Urinary bladder (tissue), 4 donors: ENCODE results near the gene SKIDA1. TPM values are rescaled to one million over a fixed set of nuclear protein-coding genes. Genes with fewer than 3 reads are reported as not detected.
A peak's percentile ranks its signal among the peaks of the same experiment; 100 is the strongest.

Source experiments
- DNase-seq: peaks from one replicate; pipeline ENCODE4 v3.0.0-alpha.2; 2015; ENCODE audit errors: extremely low spot score
- H3K27ac ChIP-seq: one replicate; pipeline ENCODE4 v1.5.1; 2013; ENCODE audit warnings: low read depth, mild to moderate bottlenecking, moderate library complexity
- H3K36me3 ChIP-seq: one replicate; pipeline ENCODE4 v1.6.1; 2013; ENCODE audit warnings: mild to moderate bottlenecking, moderate library complexity; ENCODE audit not compliant: insufficient read depth
- H3K4me1 ChIP-seq: one replicate; pipeline ENCODE4 v1.6.1; 2013; ENCODE audit warnings: mild to moderate bottlenecking, moderate library complexity; ENCODE audit not compliant: insufficient read depth
- H3K4me3 ChIP-seq: one replicate; pipeline ENCODE4 v1.5.1; 2013; ENCODE audit warnings: low read depth, low read length
- WGBS: extraction: QIAGEN DNeasy Blood & Tissue Kit; methylation state at CpG from one replicate; pipeline ENCODE4 v1.1.7; 2013; 5-methylcytosine and 5-hydroxymethylcytosine counted together
- polyA plus RNA-seq: library from polyadenylated mRNA; stranded (reverse); fragments of 200-250 nt; gene quantifications from one replicate; pipeline ENCODE4 v1.2.3, GENCODE V29; 2013
- total RNA-seq: library from RNA; depleted of rRNA; stranded (reverse); fragments of >200 nt; gene quantifications from one replicate; pipeline ENCODE4 v1.2.3, GENCODE V29; 2014
- donor health status: healthy with polysubstance abuse.
- donor health status: healthy.

SKIDA1 gene
- total and polyA plus RNA-seq, 2 donors = 0.61 to 5.0 TPM

- Histone ChIP-seq H3K27ac (peak overlapping the region; percentile 95), H3K4me1 (no peaks in the 10 kb centered on the region), H3K36me3 (peaks cover 1% of the 10 kb centered on the region), H3K4me3 (peak overlapping the region; percentile 98)
- no peak for DNase-seq
- WGBS = under 1% methylated on average over 26 of the region's 26 CpGs
These were observed 8.8 kb upstream of the SKIDA1 start for GRCh38 chr10:21534280-21534586.

DNA sequence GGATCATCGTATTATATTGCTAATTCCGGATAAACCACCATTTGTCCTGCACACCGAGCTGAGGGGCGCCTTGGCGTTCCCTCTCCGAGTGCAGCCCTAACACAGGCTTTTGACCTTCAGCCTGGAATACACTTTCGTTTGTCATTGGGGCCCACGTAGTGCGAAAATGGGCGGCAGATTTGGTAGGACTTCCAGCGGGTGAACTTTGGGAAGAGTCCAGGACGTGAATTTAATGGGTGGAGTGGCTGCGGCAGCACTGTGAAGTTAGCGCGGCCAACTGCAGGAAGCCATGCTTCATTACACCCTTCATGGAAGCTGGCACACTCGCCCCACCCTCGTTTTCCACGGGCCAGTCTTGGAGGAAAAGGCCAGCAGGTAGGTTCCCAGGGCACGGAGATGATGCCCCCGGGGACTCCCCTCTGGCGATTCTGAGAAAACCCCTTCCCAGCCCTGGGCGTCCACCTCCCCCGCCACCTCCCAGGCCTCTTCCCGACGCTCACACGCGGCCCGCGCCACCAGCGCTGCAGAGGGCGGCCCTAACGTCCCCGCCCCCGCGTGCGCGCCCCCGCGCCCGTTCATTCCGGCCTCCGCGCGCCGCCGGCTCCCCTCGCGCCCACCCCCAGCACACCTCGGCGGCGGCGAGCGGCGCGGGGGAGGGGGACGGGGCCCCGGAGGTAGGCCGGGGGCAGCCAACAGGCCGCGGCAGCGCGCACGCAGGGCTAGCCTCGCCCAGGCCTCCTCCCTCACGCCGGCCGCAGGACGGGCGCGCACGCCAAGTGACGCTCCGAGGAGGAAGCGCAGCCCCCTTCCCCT lies 8.2 kb upstream of the SKIDA1 start, which contains the start of gene MLLT10:
Gene MLLT10 (plus strand): TSS at position 766 of the 813 bp plus-strand sequence. CDS start 413 bp downstream, outside the sequence.
- Histone ChIP-seq H3K4me1 (no peaks in the 10 kb centered on the region), H3K36me3 (peaks cover 1% of the 10 kb centered on the region), H3K27ac (peak within 1 kb of the TSS; percentile 95), H3K4me3 (peak within 1 kb of the TSS; percentile 98)
- no peak for DNase-seq
- under 1% methylated on average over 70 of the region's 74 CpGs for WGBS

GRCh38 chr10:21532694-21533466 lies 7.4 kb upstream of the SKIDA1 start:
- H3K4me1 ChIP-seq = no peaks in the 10 kb centered on the region
- H3K36me3 ChIP-seq = peaks cover 1% of the 10 kb centered on the region
- H3K27ac ChIP-seq = peak overlapping the region; percentile 95
- 28% methylated on average over 10 of the region's 10 CpGs for WGBS
- peak overlapping the region; percentile 98 for H3K4me3 ChIP-seq
- no peak for DNase-seq

- WGBS = 90% methylated on average over 1 of the region's 1 CpG
- H3K4me3 ChIP-seq = no peak overlapping the region
- H3K27ac ChIP-seq = no peak overlapping the region
- no peak for DNase-seq
- no peaks in the 10 kb centered on the region for H3K36me3 ChIP-seq
- H3K4me1 ChIP-seq = no peaks in the 10 kb centered on the region
These were observed 5.7 kb upstream of the SKIDA1 start for GRCh38 chr10:21531164-21531563.

DNA sequence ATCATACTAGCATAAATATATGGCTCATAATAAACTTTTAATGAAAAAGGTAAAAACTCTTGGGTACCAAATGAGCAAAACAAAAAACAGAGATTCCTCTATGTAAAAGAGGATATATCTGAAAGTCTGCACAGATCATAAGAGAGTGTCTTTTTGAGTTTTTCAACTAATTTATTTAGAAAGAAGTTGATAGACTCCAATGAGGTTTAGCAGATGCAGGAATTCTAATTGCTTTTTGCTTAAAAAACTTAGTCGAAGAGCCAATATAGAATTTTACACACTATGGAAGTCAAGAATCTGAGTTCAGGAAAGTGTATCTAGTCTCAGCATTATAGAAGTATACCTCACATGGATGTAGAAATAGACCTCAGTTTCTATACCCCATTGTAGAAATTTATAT lies 5.2 kb upstream of the SKIDA1 start:
- Histone ChIP-seq H3K27ac (no peak overlapping the region), H3K4me1 (no peaks in the 10 kb centered on the region), H3K36me3 (no peaks in the 10 kb centered on the region), H3K4me3 (no peak overlapping the region)
- DNase-seq = no peak
- 54% methylated on average over 1 of the region's 1 CpG for WGBS

DNA sequence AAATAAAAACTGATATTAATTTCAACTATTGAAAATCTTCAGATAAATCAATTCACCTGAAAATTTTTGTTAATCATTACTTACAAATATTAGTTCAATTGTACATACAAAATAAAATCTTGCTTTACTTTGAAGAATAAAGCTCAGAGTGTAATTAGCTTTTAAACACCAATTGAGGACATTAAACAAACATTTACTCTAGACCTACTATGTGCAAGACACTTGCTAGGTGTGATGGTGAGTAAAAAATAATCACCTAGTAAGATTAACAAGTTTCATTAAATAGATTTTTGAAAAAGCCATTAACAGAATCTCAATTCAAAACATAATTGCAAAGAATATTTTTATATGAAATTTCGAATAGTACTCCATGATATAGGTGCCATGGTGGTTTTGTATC lies 4.7 kb upstream of the SKIDA1 start:
- 98% methylated on average over 1 of the region's 1 CpG for WGBS
- H3K4me3 ChIP-seq = no peak overlapping the region
- H3K27ac ChIP-seq = no peak overlapping the region
- no peaks in the 10 kb centered on the region for H3K4me1 ChIP-seq
- no peaks in the 10 kb centered on the region for H3K36me3 ChIP-seq
- no peak for DNase-seq

GRCh38 chr10:21529032-21529910 lies 3.8 kb upstream of the SKIDA1 start:
- DNase-seq = no peak
- Histone ChIP-seq H3K4me3 (no peak overlapping the region), H3K4me1 (no peaks in the 10 kb centered on the region), H3K36me3 (peaks cover 2% of the 10 kb centered on the region), H3K27ac (peak overlapping the region; percentile 59)
- 84% methylated on average over 9 of the region's 9 CpGs for WGBS

DNA sequence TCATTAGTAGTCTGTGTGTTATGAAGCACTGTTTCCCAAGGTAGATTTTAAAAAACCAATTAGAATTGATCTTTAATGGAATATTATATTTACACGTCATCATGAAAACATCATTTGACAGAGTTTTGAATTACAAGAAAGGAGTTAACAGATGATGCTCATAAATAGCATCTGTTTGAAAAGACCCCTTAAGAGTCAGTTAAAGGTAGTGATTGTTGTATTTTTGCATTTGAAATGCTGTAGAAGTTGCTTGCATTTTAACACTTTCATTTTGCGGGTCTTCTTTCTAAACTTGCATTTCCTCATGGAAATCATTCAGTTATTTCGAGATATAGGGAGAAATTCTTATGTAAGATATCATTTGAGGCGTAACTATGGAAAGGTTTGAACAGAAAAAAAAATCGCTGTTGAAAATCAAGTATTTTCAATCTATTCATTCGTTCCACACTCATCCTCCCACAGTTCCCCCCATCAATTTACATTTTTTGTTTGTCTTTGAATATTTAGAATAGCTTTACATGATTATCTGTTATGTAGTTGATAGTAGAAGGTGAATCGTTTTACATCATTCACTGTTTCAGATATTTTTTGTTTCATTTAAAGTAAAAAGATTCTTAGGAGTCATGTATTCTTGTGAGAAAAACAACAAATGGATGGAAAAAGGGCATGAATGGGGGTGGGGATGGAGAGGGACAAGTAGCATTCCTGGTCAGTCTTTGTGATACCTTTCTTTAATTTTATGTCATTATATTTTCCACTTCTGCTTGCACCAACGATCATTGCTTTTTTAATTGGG lies 3.0 kb upstream of the SKIDA1 start:
- WGBS = 56% methylated on average over 8 of the region's 8 CpGs
- no peak for DNase-seq
- peak overlapping the region; percentile 59 for H3K27ac ChIP-seq
- peaks cover 2% of the 10 kb centered on the region for H3K36me3 ChIP-seq
- peak overlapping the region; percentile 83 for H3K4me3 ChIP-seq
- no peaks in the 10 kb centered on the region for H3K4me1 ChIP-seq

- WGBS = 15% methylated on average over 18 of the region's 18 CpGs
- Histone ChIP-seq H3K4me3 (peak overlapping the region; percentile 83), H3K36me3 (peaks cover 2% of the 10 kb centered on the region), H3K4me1 (no peaks in the 10 kb centered on the region), H3K27ac (peak overlapping the region; percentile 100)
- no peak for DNase-seq
These were observed 2.2 kb upstream of the SKIDA1 start for GRCh38 chr10:21527598-21528235.

- H3K4me1 ChIP-seq = no peaks in the 10 kb centered on the region
- DNase-seq = no peak
- H3K27ac ChIP-seq = peak overlapping the region; percentile 100
- peak overlapping the region; percentile 83 for H3K4me3 ChIP-seq
- WGBS = under 1% methylated on average over 68 of the region's 68 CpGs
- peaks cover 2% of the 10 kb centered on the region for H3K36me3 ChIP-seq
These were observed 1.5 kb upstream of the SKIDA1 start for GRCh38 chr10:21526860-21527597.

- H3K4me3 ChIP-seq = peak overlapping the region; percentile 83
- H3K36me3 ChIP-seq = peaks cover 2% of the 10 kb centered on the region
- H3K27ac ChIP-seq = peak overlapping the region; percentile 100
- H3K4me1 ChIP-seq = no peaks in the 10 kb centered on the region
- no peak for DNase-seq
- under 1% methylated on average over 55 of the region's 56 CpGs for WGBS
These were observed 842 bp upstream of the SKIDA1 start for GRCh38 chr10:21526188-21526859.
